Gastrocnemius medialis (tissue), 4 donors: ENCODE data around the gene PLXNA1. TPM values are rescaled to one million over a fixed set of nuclear protein-coding genes. Genes with fewer than 3 reads are reported as not detected.

Experiments used
- ATAC-seq, 2 donors: fragments of 150-250 bp; one replicate each; pipeline ENCODE4 v1.9.1; 2016
- DNase-seq, 2 donors: peaks; one replicate each; pipeline ENCODE4 v3.0.0-alpha.2; 2019
- H3K27ac ChIP-seq, 4 donors: fragments of 200-600 bp; sonication (generic); 1 replicate in 1 of 4; 2 replicates in 3 of 4; pipeline ENCODE4 v1.5.1; 2016 to 2018; ENCODE audit warnings: mild to moderate bottlenecking in 2 of 4, moderate library complexity in 1 of 4
- H3K27me3 ChIP-seq, 3 donors: fragments of 200-600 bp; sonication (generic) in 2 of 3; 1 replicate in 1 of 3; 2 replicates in 2 of 3; pipeline versions ENCODE4 v1.5.1 to v1.6.0; 2016 to 2019; ENCODE audit warnings: mild to moderate bottlenecking in 1 of 3, moderate library complexity in 1 of 3
- H3K36me3 ChIP-seq, 2 donors: fragments of 200-600 bp; sonication (generic) in 1 of 2; one replicate each; pipeline ENCODE4 v1.5.1; 2017 to 2018
- H3K4me1 ChIP-seq, 2 donors: fragments of 200-600 bp; sonication (generic) in 1 of 2; one replicate each; pipeline ENCODE4 v1.5.1; 2016 to 2017; ENCODE audit warnings: mild to moderate bottlenecking in 2 of 2
- H3K4me3 ChIP-seq, 4 donors: fragments of 200-600 bp; sonication (generic) in 3 of 4; 1 replicate in 1 of 4; 2 replicates in 3 of 4; pipeline ENCODE4 v1.5.1; 2016 to 2019; ENCODE audit warnings: mild to moderate bottlenecking in 2 of 4
- H3K9me3 ChIP-seq, 3 donors: fragments of 200-600 bp; sonication (generic) in 2 of 3; 1 replicate in 1 of 3; 2 replicates in 2 of 3; pipeline ENCODE4 v1.5.1; 2016 to 2019
- CTCF ChIP-seq, 5 experiments: fragments of 450-650 bp in 3 of 5; fragments of 200-600 bp in 2 of 5; sonication (generic) in 2 of 5; IDR thresholded peaks in 4 of 5; conservative IDR thresholded peaks in 1 of 5; 1 replicate in 4 of 5; 2 replicates in 1 of 5; pipeline ENCODE4 v1.5.1; 2016 to 2019; ENCODE audit warnings: antibody characterized with exemption in 5 of 5, mild to moderate bottlenecking in 3 of 5, moderate library complexity in 3 of 5
- POLR2A ChIP-seq, 2 donors: fragments of 450-650 bp; IDR thresholded peaks; one replicate each; pipeline ENCODE4 v1.6.1; 2017; ENCODE audit warnings: antibody characterized with exemption in 2 of 2, mild to moderate bottlenecking in 2 of 2, moderate library complexity in 2 of 2
- in situ Hi-C, 4 donors: fragments of 200-750 bp; cut with MboI; loops; one replicate each; pipeline versions ENCODE4 v1.15.0 to v1.8.0; 2017; ENCODE audit warnings: low sequenced_read_pairs in 4 of 4
- intact Hi-C: fragments of 100-400 bp; cut with DNase I; formaldehyde crosslinking; loops from one replicate; pipeline ENCODE4 v1.15.1; 2023; ENCODE audit warnings: low total_unique reads
- total RNA-seq, 4 donors: library from RNA; depleted of rRNA; stranded (reverse); fragments of >200 nt; gene quantifications; one replicate each; pipeline versions ENCODE4 v1.1.0 to v1.2.3, GENCODE V29; 2016

Gene PLXNA1
- total RNA-seq, 4 donors from 2014 or later, result 12.7 to 27.9 (median 19.5) TPM

GRCh38 chr3:127018306-127018828 lies 35.5 kb downstream of the PLXNA1 start:
- ATAC-seq (no peak), DNase-seq (no peak)
- Histone ChIP-seq H3K27me3 (no peaks in the 10 kb centered on the region), H3K4me1 (no peaks in the 10 kb centered on the region), H3K4me3 (no peak overlapping the region), H3K9me3 (no peaks in the 10 kb centered on the region), H3K36me3 (peaks cover 0 to 59% of the 10 kb centered on the region in 2 donors), H3K27ac (no peak overlapping the region)
- TF ChIP-seq CTCF (IDR thresholded peaks at IDR 0.05 in 4 of 5, conservative IDR thresholded peaks at IDR 0.05 in 1 of 5) (no peak), POLR2A (IDR thresholded peaks at IDR 0.05) (no peak)
- in situ Hi-C loops (no loop called here), intact Hi-C loops (no loop called here)

GRCh38 chr3:127019449-127019848 lies 36.5 kb downstream of the PLXNA1 start:
- ATAC-seq, result no peak

GRCh38 chr3:127020543-127020942 lies 37.6 kb downstream of the PLXNA1 start:
- intact Hi-C loops, result no loop called here
- H3K4me1 ChIP-seq, result no peaks in the 10 kb centered on the region
- in situ Hi-C loops, result no loop called here
- H3K36me3 ChIP-seq, result peaks cover 0 to 57% of the 10 kb centered on the region in 2 donors
- no peak overlapping the region for H3K27ac ChIP-seq
- H3K4me3 ChIP-seq, result no peak overlapping the region
- ATAC-seq (no peak), DNase-seq (no peak)
- TF ChIP-seq CTCF (IDR thresholded peaks at IDR 0.05 in 4 of 5, conservative IDR thresholded peaks at IDR 0.05 in 1 of 5) (no peak), POLR2A (IDR thresholded peaks at IDR 0.05) (no peak)
- H3K27me3 ChIP-seq, result no peaks in the 10 kb centered on the region
- H3K9me3 ChIP-seq, result no peaks in the 10 kb centered on the region

More at GRCh38 chr3:127019449-127019848, 36.5 kb downstream of the PLXNA1 start:
- H3K9me3 ChIP-seq, result no peaks in the 10 kb centered on the region
- no peaks in the 10 kb centered on the region for H3K27me3 ChIP-seq
- H3K27ac ChIP-seq, result no peak overlapping the region
- in situ Hi-C loops, result no loop called here
- H3K4me3 ChIP-seq, result no peak overlapping the region
- no peak for TF ChIP-seq CTCF (IDR thresholded peaks at IDR 0.05 in 4 of 5, conservative IDR thresholded peaks at IDR 0.05 in 1 of 5)
- TF ChIP-seq POLR2A (IDR thresholded peaks at IDR 0.05), result no peak
- peaks cover 0 to 62% of the 10 kb centered on the region in 2 donors for H3K36me3 ChIP-seq
- DNase-seq, result no peak
- intact Hi-C loops, result no loop called here
- no peaks in the 10 kb centered on the region for H3K4me1 ChIP-seq

GRCh38 chr3:127022849-127023248 lies 39.9 kb downstream of the PLXNA1 start:
- Histone ChIP-seq H3K9me3 (no peaks in the 10 kb centered on the region), H3K27me3 (no peaks in the 10 kb centered on the region), H3K4me3 (no peak overlapping the region), H3K36me3 (peaks cover 0 to 43% of the 10 kb centered on the region in 2 donors), H3K27ac (no peak overlapping the region), H3K4me1 (no peaks in the 10 kb centered on the region)
- ATAC-seq (no peak), DNase-seq (no peak)
- TF ChIP-seq POLR2A (IDR thresholded peaks at IDR 0.05) (no peak), CTCF (IDR thresholded peaks at IDR 0.05 in 4 of 5, conservative IDR thresholded peaks at IDR 0.05 in 1 of 5) (no peak)
- intact Hi-C loops (no loop called here), in situ Hi-C loops (no loop called here)

GRCh38 chr3:127025456-127025855 lies 42.5 kb downstream of the PLXNA1 start:
- no peak for DNase-seq
- Histone ChIP-seq H3K27me3 (no peaks in the 10 kb centered on the region), H3K4me3 (no peak overlapping the region), H3K9me3 (no peaks in the 10 kb centered on the region), H3K36me3 (peaks cover 0 to 43% of the 10 kb centered on the region in 2 donors), H3K27ac (no peak overlapping the region), H3K4me1 (no peaks in the 10 kb centered on the region)
- in situ Hi-C loops (no loop called here), intact Hi-C loops (no loop called here)
- ATAC-seq, result no peak
- TF ChIP-seq CTCF (IDR thresholded peaks at IDR 0.05 in 4 of 5, conservative IDR thresholded peaks at IDR 0.05 in 1 of 5) (no peak), POLR2A (IDR thresholded peaks at IDR 0.05) (no peak)
